Measurements from ENCODE around the gene KRT34.

KRT34 gene

GRCh38 chr17:41332239-41332638 lies 49.9 kb downstream of the KRT34 start:
- DNase-seq (ENCODE audit: low spot score), result no peak

GRCh38 chr17:41331606-41332005 lies 50.5 kb downstream of the KRT34 start:
- DNase-seq (ENCODE audit: low spot score), result no peak

GRCh38 chr17:41329279-41329948 lies 52.7 kb downstream of the KRT34 start:
- DNase-seq (ENCODE audit: low spot score), result peak; percentile 64

- DNase-seq (ENCODE audit: low spot score), result no peak
Measured at GRCh38 chr17:41328207-41328606, 53.9 kb downstream of the KRT34 start.
